Transverse colon (tissue), 4 donors: Measurements from ENCODE around the gene SULT1B1.

Experiments used
- CTCF ChIP-seq, 5 experiments: fragments of 200-600 bp in 3 of 5; fragments of 450-650 bp in 2 of 5; sonication (generic) in 3 of 5; IDR thresholded peaks; 1 replicate in 2 of 5; 2 replicates in 3 of 5; pipeline ENCODE4 v1.5.1; 2016 to 2017; ENCODE audit warnings: antibody characterized with exemption in 5 of 5, inconsistent platforms in 3 of 5, mild to moderate bottlenecking in 2 of 5, moderate library complexity in 1 of 5
- POLR2A ChIP-seq: fragments of 450-650 bp; IDR thresholded peaks from one replicate; pipeline ENCODE4 v1.6.1; 2016; ENCODE audit warnings: antibody characterized with exemption, mild to moderate bottlenecking, moderate library complexity
- POLR2AphosphoS5 ChIP-seq, 3 donors: sonication (generic); formaldehyde crosslinking; IDR thresholded peaks; one replicate each; pipeline ENCODE4 v1.6.1; 2016; ENCODE audit warnings: antibody characterized with exemption in 3 of 3

- TF ChIP-seq CTCF (IDR thresholded peaks at IDR 0.05): no peak
- no peak for TF ChIP-seq POLR2A
- TF ChIP-seq POLR2AphosphoS5 (IDR thresholded peaks at IDR 0.05): peak in 1 of 3 donors; percentile 16
Observed at GRCh38 chr4:69713593-69713992, 46.8 kb downstream of the SULT1B1 start.
